Stimulated activated memory B cell treated with anti-CD40 and anti-IgM and Interleukin-4, amounts not matched to agents 10 μg/mL and 1 μg/mL and 100 μg/mL, for 72 hours (primary cell): ENCODE data around the gene COA7.
A peak's percentile ranks its signal among the peaks of the same experiment; 100 is the strongest.
"Not testable (repeated sequence)": the region's sequence is repeated elsewhere in the genome, so short reads cannot be mapped to it uniquely, and the experiment has no call there.

Source experiments
- ATAC-seq: fragments of 150-1000 bp; cut with Tn5 transposase; 2 replicates; pipeline ENCODE4 v1.10.0; 2021
- H3K27ac Mint-ChIP-seq: one replicate; pipeline ENCODE4 v1.8.0; 2022; ENCODE audit warnings: mild to moderate bottlenecking, mixed read lengths
- H3K27me3 Mint-ChIP-seq: one replicate; pipeline ENCODE4 v1.8.0; 2022; ENCODE audit warnings: mixed read lengths
- H3K36me3 Mint-ChIP-seq: one replicate; pipeline ENCODE4 v1.8.0; 2022; ENCODE audit warnings: mixed read lengths
- H3K4me1 Mint-ChIP-seq: one replicate; pipeline ENCODE4 v1.8.0; 2022; ENCODE audit warnings: mixed read lengths
- H3K4me3 Mint-ChIP-seq: one replicate; pipeline ENCODE4 v1.8.0; 2022; ENCODE audit warnings: mild to moderate bottlenecking, moderate library complexity, mixed read lengths
- H3K9me3 Mint-ChIP-seq: one replicate; pipeline ENCODE4 v1.8.0; 2022; ENCODE audit warnings: mixed read lengths

COA7 gene

DNA sequence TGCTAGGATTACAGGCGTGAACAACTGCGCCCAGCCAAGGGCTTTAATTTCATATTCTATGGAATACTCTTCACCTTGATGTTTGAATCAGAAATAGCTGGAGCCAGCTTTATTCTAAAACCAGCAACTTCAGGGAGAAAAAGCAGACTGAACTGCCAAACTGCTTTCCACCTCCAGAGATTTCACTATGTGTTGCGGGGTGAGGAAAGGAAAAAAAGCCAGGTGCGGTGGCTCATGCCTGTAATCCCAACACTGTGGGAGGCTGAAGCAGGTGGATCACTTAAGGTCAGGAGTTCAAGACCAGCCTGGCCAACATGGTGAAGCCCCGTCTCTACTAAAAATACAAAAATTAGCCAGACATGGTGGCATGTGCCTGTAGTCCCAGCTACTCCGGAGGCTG lies 17.1 kb upstream of the COA7 start:
- H3K4me3 Mint-ChIP-seq, H3K4me1 Mint-ChIP-seq, H3K27ac Mint-ChIP-seq, H3K27me3 Mint-ChIP-seq, ATAC-seq, H3K9me3 Mint-ChIP-seq, H3K36me3 Mint-ChIP-seq: not testable (repeated sequence)

DNA sequence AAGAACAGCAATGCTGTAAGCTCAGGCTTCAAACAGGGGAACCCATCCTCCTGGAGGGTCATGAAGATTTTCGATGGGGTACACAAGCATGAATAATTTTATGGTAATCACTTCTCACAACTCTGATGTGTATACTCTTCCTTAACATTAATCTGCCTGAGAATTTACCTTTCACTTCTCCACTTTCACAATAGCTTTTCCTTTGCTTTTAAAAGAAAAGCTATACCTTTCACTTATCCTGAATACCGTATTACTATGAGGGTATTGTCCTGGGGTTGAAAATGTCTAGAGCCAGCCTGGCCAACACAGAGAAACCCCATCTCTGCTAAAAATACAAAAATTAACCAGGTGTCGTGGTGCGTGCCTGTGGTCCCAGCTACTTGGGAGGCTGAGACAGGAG lies 15.4 kb upstream of the COA7 start:
- Mint-ChIP-seq H3K4me1 (no peaks in the 10 kb centered on the region), H3K36me3 (no peaks in the 10 kb centered on the region), H3K9me3 (no peaks in the 10 kb centered on the region), H3K27me3 (no peaks in the 10 kb centered on the region), H3K27ac (no peak overlapping the region), H3K4me3 (no peak overlapping the region)
- ATAC-seq, result no peak

- no peak for ATAC-seq
- Mint-ChIP-seq H3K9me3 (no peaks in the 10 kb centered on the region), H3K27me3 (no peaks in the 10 kb centered on the region), H3K4me3 (no peak overlapping the region), H3K27ac (no peak overlapping the region), H3K36me3 (no peaks in the 10 kb centered on the region), H3K4me1 (peaks cover 12% of the 10 kb centered on the region)
Observed at GRCh38 chr1:52709016-52709415, 10.9 kb upstream of the COA7 start.

DNA sequence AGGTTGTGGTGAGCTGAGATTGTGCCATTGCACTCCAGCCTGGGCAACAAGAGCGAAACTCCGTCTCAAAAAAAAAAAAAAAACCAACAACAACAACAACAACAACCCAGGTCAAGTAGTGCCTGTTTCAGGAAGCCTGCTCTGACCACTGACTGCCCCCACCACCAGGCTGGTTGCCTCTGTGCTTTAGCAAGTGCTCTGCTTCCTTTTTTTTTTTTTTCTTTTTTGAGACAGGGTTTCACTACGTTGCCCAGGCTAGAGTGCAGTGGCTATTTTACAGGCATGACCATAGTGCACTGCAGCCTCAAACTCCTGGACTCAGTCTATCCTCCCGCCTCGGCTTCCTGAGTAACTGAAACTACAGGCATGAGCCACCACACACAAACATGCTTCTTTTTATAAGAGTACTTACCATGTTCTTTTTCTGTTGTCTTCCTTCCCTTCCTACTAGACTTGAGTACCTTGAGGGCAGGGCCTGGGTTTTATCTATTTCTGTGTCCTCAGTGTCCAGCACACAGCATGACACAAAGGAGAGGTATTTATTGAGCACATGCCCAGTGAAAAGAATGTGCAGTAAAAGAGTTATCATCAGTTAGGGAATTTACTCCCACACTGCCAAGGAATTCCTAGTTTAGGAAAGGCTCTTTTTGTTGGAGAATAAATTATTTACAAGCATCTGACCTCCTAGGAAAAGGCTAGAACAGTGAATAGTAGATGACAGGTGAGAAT lies 9.9 kb upstream of the COA7 start:
- Mint-ChIP-seq H3K4me1 (peaks cover 20% of the 10 kb centered on the region), H3K4me3 (no peak overlapping the region), H3K9me3 (no peaks in the 10 kb centered on the region), H3K36me3 (no peaks in the 10 kb centered on the region), H3K27me3 (no peaks in the 10 kb centered on the region), H3K27ac (no peak overlapping the region)
- ATAC-seq, result no peak

DNA sequence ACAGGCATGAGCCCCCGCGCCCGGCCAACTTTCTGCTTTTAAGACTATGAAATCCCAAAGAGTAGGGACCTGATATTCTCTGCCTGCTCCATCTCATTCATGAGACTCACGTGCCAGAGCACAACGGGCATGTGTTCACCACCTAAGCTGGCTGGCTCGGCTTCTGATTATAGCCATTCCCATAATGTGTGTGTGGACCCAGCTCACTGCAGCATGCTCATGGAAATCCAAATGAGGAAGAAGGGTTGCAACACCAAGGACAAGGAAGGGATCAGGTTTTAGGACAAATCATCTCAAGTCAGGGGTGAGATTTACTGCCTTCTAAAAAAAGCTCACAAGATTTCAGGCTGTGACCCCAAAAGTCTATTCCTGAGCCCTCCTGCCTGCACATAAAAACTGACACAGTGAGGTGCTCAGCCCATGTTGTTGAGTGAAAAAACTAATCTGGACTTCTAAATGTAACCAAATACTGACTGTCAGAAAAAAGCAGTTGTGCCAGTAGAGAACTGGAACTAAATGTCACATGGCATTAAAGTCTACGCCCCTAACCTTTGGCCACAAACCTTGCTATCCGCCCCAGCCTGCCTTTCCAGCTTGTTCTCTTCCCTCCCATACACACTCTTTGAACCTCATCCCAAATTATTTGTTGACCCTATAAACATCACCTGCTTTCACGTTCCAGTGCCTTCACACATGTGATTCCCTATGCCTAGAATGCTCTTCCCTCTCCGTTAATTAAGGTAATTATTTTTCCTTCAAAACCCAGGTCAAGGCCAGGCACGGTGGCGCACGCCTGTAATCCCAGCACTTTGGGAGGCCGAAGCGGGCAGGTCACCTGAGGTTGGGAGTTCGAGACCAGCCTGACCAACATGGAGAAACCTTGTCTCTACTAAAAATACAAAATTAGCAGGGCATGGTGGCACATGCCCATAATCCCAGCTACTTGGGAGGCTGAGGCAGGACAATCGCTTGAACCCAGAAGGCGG lies 9.1 kb upstream of the COA7 start:
- H3K36me3 Mint-ChIP-seq, result no peaks in the 10 kb centered on the region
- no peaks in the 10 kb centered on the region for H3K27me3 Mint-ChIP-seq
- H3K9me3 Mint-ChIP-seq, result no peaks in the 10 kb centered on the region
- peaks cover 23% of the 10 kb centered on the region for H3K4me1 Mint-ChIP-seq
- ATAC-seq, result no peak
- no peak overlapping the region for H3K27ac Mint-ChIP-seq
- H3K4me3 Mint-ChIP-seq, result no peak overlapping the region

- Mint-ChIP-seq H3K27ac (no peak overlapping the region), H3K9me3 (no peaks in the 10 kb centered on the region), H3K27me3 (no peaks in the 10 kb centered on the region)
Observed at GRCh38 chr1:52706136-52706670, 8.1 kb upstream of the COA7 start.

GRCh38 chr1:52702886-52703787 lies 5.0 kb upstream of the COA7 start:
- Mint-ChIP-seq H3K36me3 (no peaks in the 10 kb centered on the region), H3K4me3 (peak overlapping the region; percentile 81), H3K9me3 (no peaks in the 10 kb centered on the region), H3K27me3 (no peaks in the 10 kb centered on the region), H3K4me1 (peaks cover 30% of the 10 kb centered on the region), H3K27ac (peak overlapping the region; percentile 97)
- peak; percentile 97 for ATAC-seq

More at GRCh38 chr1:52706136-52706670, 8.1 kb upstream of the COA7 start:
- no peak overlapping the region for H3K4me3 Mint-ChIP-seq
- H3K36me3 Mint-ChIP-seq, result no peaks in the 10 kb centered on the region
- no peak for ATAC-seq
- peaks cover 26% of the 10 kb centered on the region for H3K4me1 Mint-ChIP-seq

- Mint-ChIP-seq H3K4me3 (no peak overlapping the region), H3K36me3 (peaks cover 30% of the 10 kb centered on the region), H3K4me1 (peaks cover 36% of the 10 kb centered on the region), H3K27ac (peak overlapping the region; percentile 1), H3K9me3 (no peaks in the 10 kb centered on the region), H3K27me3 (no peaks in the 10 kb centered on the region)
- no peak for ATAC-seq
Observed at GRCh38 chr1:52695627-52696026, 2.5 kb downstream of the COA7 start.

DNA sequence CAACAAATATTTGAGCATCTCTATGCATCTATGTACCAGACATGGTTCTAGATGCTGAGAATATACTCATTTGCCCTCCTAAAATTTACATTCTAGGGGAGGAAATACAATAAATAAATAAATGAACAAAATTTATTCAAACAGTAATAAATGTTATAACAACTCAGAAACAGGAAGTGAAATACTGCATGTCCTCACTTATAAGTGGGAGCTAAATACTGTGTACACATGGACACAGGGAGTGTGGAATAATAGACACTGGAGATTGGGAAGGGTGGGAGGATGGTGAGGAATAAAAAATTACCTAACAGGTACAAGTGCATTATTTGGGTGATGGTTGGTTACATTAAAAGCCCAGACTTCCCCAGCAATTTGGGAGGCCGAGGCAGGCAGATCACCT lies 4.3 kb downstream of the COA7 start:
- H3K27ac Mint-ChIP-seq, result no peak overlapping the region
- peaks cover 30% of the 10 kb centered on the region for H3K36me3 Mint-ChIP-seq
- H3K9me3 Mint-ChIP-seq, result no peaks in the 10 kb centered on the region
- ATAC-seq, result no peak
- peaks cover 33% of the 10 kb centered on the region for H3K4me1 Mint-ChIP-seq
- no peaks in the 10 kb centered on the region for H3K27me3 Mint-ChIP-seq
- H3K4me3 Mint-ChIP-seq, result no peak overlapping the region

DNA sequence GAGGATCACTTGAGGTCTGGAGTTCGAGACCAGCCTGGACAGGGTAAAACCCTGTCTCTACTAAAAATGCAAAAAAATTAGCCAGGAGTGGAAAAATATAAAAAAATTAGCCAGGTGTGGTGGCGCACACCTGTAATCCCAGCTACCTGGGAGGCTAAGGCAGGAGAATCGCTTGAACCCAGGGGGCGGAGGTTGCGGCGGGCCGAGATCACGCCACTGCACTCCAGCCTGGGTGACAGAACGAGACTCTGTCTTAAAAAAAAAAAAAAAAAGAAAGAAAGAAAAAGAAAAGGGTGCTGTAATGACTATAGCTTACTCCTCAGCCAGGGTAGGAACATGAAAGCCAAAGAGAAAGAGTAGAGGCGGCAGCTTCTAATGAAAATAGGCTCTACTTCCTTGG lies 4.8 kb downstream of the COA7 start:
- not testable (repeated sequence) for ATAC-seq, H3K27ac Mint-ChIP-seq, H3K27me3 Mint-ChIP-seq, H3K9me3 Mint-ChIP-seq, H3K4me3 Mint-ChIP-seq
- peaks cover 33% of the 10 kb centered on the region for H3K4me1 Mint-ChIP-seq
- peaks cover 34% of the 10 kb centered on the region for H3K36me3 Mint-ChIP-seq

- no peak for ATAC-seq
- H3K27ac Mint-ChIP-seq, result peak overlapping the region; percentile 33
- H3K9me3 Mint-ChIP-seq, result no peaks in the 10 kb centered on the region
- H3K36me3 Mint-ChIP-seq, result peaks cover 41% of the 10 kb centered on the region
- H3K4me3 Mint-ChIP-seq, result no peak overlapping the region
- H3K27me3 Mint-ChIP-seq, result no peaks in the 10 kb centered on the region
- peaks cover 31% of the 10 kb centered on the region for H3K4me1 Mint-ChIP-seq
Observed at GRCh38 chr1:52692697-52693096, 5.5 kb downstream of the COA7 start.

GRCh38 chr1:52691821-52692220 lies 6.3 kb downstream of the COA7 start:
- Mint-ChIP-seq H3K9me3 (peaks cover 4% of the 10 kb centered on the region), H3K4me3 (no peak overlapping the region), H3K27ac (peak overlapping the region; percentile 33), H3K4me1 (peaks cover 23% of the 10 kb centered on the region), H3K27me3 (no peaks in the 10 kb centered on the region), H3K36me3 (peaks cover 50% of the 10 kb centered on the region)
- ATAC-seq, result no peak

DNA sequence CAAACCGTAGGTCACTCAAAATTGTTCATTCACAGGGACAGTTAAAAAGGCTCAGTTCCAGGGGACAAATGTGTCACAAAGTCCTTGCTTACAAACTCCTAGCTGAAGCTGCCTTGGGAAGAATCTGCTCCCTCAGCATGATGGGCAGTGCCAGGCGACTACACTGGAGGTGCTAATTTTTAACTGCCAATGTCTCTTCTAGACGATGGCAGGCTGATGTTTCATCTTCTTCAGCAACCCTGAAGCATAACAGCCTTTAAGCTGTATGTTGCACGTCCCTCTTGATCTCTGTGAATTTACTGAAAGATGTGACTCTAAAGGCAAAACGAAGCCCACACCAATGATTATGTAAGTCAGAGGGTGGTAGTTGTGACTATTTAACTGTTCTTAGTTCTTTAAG lies 11.3 kb downstream of the COA7 start:
- H3K36me3 Mint-ChIP-seq, result peaks cover 45% of the 10 kb centered on the region
- H3K27ac Mint-ChIP-seq, result peak overlapping the region; percentile 84
- no peak overlapping the region for H3K4me3 Mint-ChIP-seq
- H3K27me3 Mint-ChIP-seq, result no peaks in the 10 kb centered on the region
- peaks cover 18% of the 10 kb centered on the region for H3K4me1 Mint-ChIP-seq
- ATAC-seq, result no peak
- H3K9me3 Mint-ChIP-seq, result peaks cover 4% of the 10 kb centered on the region

DNA sequence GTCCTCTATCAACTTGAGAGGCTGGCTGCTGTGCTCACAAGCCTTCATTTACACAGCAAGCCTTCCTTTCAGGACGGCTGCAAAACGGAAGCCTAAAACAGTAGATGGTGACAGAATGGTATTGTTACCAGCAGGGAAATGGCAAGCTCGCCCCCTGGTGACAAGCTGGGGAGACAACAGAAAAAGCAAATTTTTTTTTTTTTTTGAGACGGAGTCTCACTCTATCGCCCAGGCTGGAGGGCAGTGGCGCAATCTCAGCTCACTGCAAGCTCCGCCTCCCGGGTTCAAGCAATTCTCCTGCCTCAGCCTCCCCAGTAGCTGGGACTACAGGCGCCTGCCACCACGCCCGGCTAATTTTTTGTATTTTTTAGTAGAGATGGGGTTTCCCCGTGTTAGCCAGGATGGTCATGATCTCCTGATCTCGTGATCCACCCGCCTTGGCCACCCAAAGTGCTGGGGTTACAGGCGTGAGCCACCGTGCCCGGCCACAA lies 11.8 kb downstream of the COA7 start:
- not testable (repeated sequence) for H3K9me3 Mint-ChIP-seq, H3K27me3 Mint-ChIP-seq, H3K4me3 Mint-ChIP-seq
- peak; percentile 94 for ATAC-seq
- Mint-ChIP-seq H3K27ac (peak overlapping the region; percentile 84), H3K36me3 (peaks cover 40% of the 10 kb centered on the region), H3K4me1 (peaks cover 18% of the 10 kb centered on the region)
